HepG2 (cell line): ENCODE measurements around the gene PPP1R18. TPM values are rescaled to one million over a fixed set of nuclear protein-coding genes. Genes with fewer than 3 reads are reported as not detected.
A peak's percentile ranks its signal among the peaks of the same experiment; 100 is the strongest.

ENCODE experiments used
- FOSL2 ChIP-seq: sonication (generic); formaldehyde crosslinking; IDR thresholded peaks from 2 replicates; pipeline ENCODE4 v1.4.0; 2020; ENCODE audit warnings: missing genetic modification reagents
- HIVEP1 ChIP-seq: sonication (generic); formaldehyde crosslinking; IDR thresholded peaks from 2 replicates; pipeline ENCODE4 v1.4.0; 2020; ENCODE audit warnings: mild to moderate bottlenecking, missing genetic modification reagents
- ZKSCAN1 ChIP-seq: fragments of 150-350 bp; IDR thresholded peaks from 2 replicates; pipeline ENCODE4 v1.6.1; 2014; ENCODE audit warnings: low read length
- ZNF230 ChIP-seq: sonication (generic); formaldehyde crosslinking; IDR thresholded peaks from 2 replicates; pipeline ENCODE4 v1.4.0; 2020; ENCODE audit warnings: mild to moderate bottlenecking, missing genetic modification reagents
- ZNF263 ChIP-seq: sonication (generic); formaldehyde crosslinking; IDR thresholded peaks from 2 replicates; pipeline ENCODE4 v1.4.0; 2020; ENCODE audit warnings: missing genetic modification reagents
- ZNF432 ChIP-seq: sonication (generic); formaldehyde crosslinking; IDR thresholded peaks from 2 replicates; pipeline ENCODE4 v1.5.0; 2020; ENCODE audit warnings: missing genetic modification reagents, mild to moderate bottlenecking, borderline replicate concordance
- ZNF558 ChIP-seq: sonication (generic); formaldehyde crosslinking; IDR thresholded peaks from 2 replicates; pipeline ENCODE4 v1.9.0; 2022; ENCODE audit warnings: mild to moderate bottlenecking, missing genetic modification reagents, borderline replicate concordance
- ZNF772 ChIP-seq: sonication (generic); formaldehyde crosslinking; IDR thresholded peaks from 2 replicates; pipeline ENCODE4 v1.5.0; 2020; ENCODE audit warnings: mild to moderate bottlenecking, missing genetic modification reagents
- ZNF83 ChIP-seq: sonication (generic); formaldehyde crosslinking; IDR thresholded peaks from 2 replicates; pipeline ENCODE4 v1.4.0; 2020; ENCODE audit warnings: missing genetic modification reagents, mild to moderate bottlenecking, borderline replicate concordance
- polyA plus RNA-seq, 8 experiments: library from polyadenylated mRNA; depleted of rRNA in 3 of 8; stranded (reverse) in 7 of 8; unstranded in 1 of 8; fragments of >200 nt; fragmentation: Illumina TruSeq in 4 of 8; extraction: Trizol in 4 of 8; gene quantifications; 2 replicates each; pipeline versions ENCODE4 v1.2.1 to v1.2.3, GENCODE V29; 2011 to 2016; ENCODE audit warnings: low read depth in 4 of 8, missing spikeins in 1 of 8, mixed read lengths in 1 of 8; ENCODE audit not compliant: insufficient read depth in 1 of 8
- total RNA-seq, 5 experiments: library from RNA; depleted of rRNA; stranded (reverse); fragments of >200 nt; fragmentation: Illumina TruSeq; extraction: Trizol; gene quantifications; 2 replicates each; pipeline ENCODE4 v1.2.3, GENCODE V29; 2016; ENCODE audit warnings: low read depth in 1 of 5
- TF ChIP-seq, protein P1 (sequence below): sonication (generic); formaldehyde crosslinking; IDR thresholded peaks from 2 replicates; pipeline ENCODE4 v1.4.0; 2020; ENCODE audit warnings: missing genetic modification reagents
- TF ChIP-seq, protein P2 (sequence below): sonication (generic); formaldehyde crosslinking; IDR thresholded peaks from 2 replicates; pipeline ENCODE4 v1.9.0; 2021; ENCODE audit warnings: missing genetic modification reagents, mild to moderate bottlenecking, borderline replicate concordance
- TF ChIP-seq, protein P3 (sequence below): sonication (generic); formaldehyde crosslinking; conservative IDR thresholded peaks from 2 replicates; pipeline ENCODE4 v1.5.0; 2020; ENCODE audit warnings: missing genetic modification reagents
- TF ChIP-seq, protein P4 (sequence below): sonication (generic); formaldehyde crosslinking; IDR thresholded peaks from 2 replicates; pipeline ENCODE4 v1.5.1; 2020; ENCODE audit warnings: mild to moderate bottlenecking, missing genetic modification reagents, borderline replicate concordance
- TF ChIP-seq, protein P5 (sequence below): sonication (generic); formaldehyde crosslinking; IDR thresholded peaks from 2 replicates; pipeline ENCODE4 v1.4.0; 2020; ENCODE audit warnings: missing genetic modification reagents
- TF ChIP-seq, protein P6 (sequence below): sonication (generic); formaldehyde crosslinking; IDR thresholded peaks from 2 replicates; pipeline ENCODE4 v1.4.0; 2020; ENCODE audit warnings: mild to moderate bottlenecking, missing genetic modification reagents

PPP1R18 gene
- total and polyA plus RNA-seq, 2 of the 13 experiments (the other 11 are each of a cell fraction or from before 2014, with no cell fraction given), result 4.9 to 9.2 TPM

DNA sequence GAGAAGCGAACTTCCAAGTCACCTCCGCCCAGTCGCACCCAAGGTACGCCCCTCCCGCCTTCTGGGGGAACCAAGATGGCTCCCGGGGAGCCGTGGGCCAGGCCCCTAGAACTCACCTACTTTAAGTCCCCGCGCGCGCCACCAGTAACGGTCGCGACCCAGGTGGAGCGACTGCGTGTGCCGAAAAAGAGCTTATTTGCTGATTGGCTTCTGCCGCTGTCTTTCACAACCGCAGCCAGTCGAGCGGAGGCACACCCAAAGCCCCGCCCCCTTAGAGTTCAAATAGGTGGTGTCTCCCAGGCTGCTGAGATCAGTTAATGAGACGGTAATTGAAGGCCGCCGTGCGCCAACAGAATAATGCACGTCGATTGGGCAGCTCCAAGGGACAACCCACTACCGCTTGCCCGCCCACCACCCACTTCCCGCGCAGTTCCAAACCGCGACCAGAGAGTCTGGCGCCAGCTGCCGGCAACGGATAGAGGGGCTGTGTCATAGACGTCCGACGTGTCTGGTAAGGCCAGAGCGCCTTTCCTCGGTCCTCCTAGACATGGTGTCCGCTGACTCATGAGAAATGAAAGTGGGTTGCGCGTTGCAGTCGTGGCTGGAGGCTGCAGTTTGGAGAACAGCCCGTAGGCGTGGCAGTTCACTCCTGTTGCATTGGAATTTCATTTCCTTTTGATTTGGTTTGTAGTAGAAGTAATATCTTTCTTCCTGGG, 30.8 kb upstream of the PPP1R18 start, which contains the start of gene MDC1 (continued):
- TF ChIP-seq HIVEP1 (peak; percentile 88), ZNF558 (CRISPR knock-in tag) (no peak), ZNF230 (peak; percentile 91), ZKSCAN1 (peak; percentile 70), ZNF772 (CRISPR knock-in tag) (peak; percentile 99), ZNF83 (peak; percentile 70; the same call in 1 of the 2 replicates), ZNF432 (CRISPR knock-in tag) (no peak), ZNF263 (CRISPR knock-in tag) (no peak), FOSL2 (CRISPR knock-in tag) (peak; percentile 95)
- TF ChIP-seq, protein P1, sequence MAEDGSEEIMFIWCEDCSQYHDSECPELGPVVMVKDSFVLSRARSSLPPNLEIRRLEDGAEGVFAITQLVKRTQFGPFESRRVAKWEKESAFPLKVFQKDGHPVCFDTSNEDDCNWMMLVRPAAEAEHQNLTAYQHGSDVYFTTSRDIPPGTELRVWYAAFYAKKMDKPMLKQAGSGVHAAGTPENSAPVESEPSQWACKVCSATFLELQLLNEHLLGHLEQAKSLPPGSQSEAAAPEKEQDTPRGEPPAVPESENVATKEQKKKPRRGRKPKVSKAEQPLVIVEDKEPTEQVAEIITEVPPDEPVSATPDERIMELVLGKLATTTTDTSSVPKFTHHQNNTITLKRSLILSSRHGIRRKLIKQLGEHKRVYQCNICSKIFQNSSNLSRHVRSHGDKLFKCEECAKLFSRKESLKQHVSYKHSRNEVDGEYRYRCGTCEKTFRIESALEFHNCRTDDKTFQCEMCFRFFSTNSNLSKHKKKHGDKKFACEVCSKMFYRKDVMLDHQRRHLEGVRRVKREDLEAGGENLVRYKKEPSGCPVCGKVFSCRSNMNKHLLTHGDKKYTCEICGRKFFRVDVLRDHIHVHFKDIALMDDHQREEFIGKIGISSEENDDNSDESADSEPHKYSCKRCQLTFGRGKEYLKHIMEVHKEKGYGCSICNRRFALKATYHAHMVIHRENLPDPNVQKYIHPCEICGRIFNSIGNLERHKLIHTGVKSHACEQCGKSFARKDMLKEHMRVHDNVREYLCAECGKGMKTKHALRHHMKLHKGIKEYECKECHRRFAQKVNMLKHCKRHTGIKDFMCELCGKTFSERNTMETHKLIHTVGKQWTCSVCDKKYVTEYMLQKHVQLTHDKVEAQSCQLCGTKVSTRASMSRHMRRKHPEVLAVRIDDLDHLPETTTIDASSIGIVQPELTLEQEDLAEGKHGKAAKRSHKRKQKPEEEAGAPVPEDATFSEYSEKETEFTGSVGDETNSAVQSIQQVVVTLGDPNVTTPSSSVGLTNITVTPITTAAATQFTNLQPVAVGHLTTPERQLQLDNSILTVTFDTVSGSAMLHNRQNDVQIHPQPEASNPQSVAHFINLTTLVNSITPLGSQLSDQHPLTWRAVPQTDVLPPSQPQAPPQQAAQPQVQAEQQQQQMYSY (CRISPR knock-in tag), result no peak
- TF ChIP-seq, protein P2, sequence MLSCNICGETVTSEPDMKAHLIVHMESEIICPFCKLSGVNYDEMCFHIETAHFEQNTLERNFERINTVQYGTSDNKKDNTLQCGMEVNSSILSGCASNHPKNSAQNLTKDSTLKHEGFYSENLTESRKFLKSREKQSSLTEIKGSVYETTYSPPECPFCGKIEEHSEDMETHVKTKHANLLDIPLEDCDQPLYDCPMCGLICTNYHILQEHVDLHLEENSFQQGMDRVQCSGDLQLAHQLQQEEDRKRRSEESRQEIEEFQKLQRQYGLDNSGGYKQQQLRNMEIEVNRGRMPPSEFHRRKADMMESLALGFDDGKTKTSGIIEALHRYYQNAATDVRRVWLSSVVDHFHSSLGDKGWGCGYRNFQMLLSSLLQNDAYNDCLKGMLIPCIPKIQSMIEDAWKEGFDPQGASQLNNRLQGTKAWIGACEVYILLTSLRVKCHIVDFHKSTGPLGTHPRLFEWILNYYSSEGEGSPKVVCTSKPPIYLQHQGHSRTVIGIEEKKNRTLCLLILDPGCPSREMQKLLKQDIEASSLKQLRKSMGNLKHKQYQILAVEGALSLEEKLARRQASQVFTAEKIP (CRISPR knock-in tag), result no peak
- TF ChIP-seq, protein P3, sequence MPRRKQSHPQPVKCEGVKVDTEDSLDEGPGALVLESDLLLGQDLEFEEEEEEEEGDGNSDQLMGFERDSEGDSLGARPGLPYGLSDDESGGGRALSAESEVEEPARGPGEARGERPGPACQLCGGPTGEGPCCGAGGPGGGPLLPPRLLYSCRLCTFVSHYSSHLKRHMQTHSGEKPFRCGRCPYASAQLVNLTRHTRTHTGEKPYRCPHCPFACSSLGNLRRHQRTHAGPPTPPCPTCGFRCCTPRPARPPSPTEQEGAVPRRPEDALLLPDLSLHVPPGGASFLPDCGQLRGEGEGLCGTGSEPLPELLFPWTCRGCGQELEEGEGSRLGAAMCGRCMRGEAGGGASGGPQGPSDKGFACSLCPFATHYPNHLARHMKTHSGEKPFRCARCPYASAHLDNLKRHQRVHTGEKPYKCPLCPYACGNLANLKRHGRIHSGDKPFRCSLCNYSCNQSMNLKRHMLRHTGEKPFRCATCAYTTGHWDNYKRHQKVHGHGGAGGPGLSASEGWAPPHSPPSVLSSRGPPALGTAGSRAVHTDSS (CRISPR knock-in tag), result no peak; the same call in 1 of the 2 replicates
- TF ChIP-seq, protein P4, sequence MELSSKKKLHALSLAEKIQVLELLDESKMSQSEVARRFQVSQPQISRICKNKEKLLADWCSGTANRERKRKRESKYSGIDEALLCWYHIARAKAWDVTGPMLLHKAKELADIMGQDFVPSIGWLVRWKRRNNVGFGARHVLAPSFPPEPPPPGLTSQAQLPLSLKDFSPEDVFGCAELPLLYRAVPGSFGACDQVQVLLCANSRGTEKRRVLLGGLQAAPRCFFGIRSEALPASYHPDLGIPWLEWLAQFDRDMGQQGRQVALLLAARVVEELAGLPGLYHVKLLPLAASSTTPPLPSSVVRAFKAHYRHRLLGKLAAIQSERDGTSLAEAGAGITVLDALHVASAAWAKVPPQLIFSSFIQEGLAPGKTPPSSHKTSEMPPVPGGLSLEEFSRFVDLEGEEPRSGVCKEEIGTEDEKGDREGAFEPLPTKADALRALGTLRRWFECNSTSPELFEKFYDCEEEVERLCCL (CRISPR knock-in tag), result peak; percentile 32; the same call in 1 of the 2 replicates
- TF ChIP-seq, protein P5, sequence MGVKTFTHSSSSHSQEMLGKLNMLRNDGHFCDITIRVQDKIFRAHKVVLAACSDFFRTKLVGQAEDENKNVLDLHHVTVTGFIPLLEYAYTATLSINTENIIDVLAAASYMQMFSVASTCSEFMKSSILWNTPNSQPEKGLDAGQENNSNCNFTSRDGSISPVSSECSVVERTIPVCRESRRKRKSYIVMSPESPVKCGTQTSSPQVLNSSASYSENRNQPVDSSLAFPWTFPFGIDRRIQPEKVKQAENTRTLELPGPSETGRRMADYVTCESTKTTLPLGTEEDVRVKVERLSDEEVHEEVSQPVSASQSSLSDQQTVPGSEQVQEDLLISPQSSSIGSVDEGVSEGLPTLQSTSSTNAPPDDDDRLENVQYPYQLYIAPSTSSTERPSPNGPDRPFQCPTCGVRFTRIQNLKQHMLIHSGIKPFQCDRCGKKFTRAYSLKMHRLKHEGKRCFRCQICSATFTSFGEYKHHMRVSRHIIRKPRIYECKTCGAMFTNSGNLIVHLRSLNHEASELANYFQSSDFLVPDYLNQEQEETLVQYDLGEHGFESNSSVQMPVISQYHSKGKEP, result peak; percentile 53; the same call in 1 of the 2 replicates
- TF ChIP-seq, protein P6, sequence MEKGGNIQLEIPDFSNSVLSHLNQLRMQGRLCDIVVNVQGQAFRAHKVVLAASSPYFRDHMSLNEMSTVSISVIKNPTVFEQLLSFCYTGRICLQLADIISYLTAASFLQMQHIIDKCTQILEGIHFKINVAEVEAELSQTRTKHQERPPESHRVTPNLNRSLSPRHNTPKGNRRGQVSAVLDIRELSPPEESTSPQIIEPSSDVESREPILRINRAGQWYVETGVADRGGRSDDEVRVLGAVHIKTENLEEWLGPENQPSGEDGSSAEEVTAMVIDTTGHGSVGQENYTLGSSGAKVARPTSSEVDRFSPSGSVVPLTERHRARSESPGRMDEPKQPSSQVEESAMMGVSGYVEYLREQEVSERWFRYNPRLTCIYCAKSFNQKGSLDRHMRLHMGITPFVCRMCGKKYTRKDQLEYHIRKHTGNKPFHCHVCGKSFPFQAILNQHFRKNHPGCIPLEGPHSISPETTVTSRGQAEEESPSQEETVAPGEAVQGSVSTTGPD (CRISPR knock-in tag), result no peak
